Common myeloid progenitor, CD34-positive (primary cell): ENCODE measurements around the gene THEM5.

Experiments
- CTCF ChIA-PET: fragments of 350-600 bp; sonication (Branson Sonifier 250); formaldehyde crosslinking; loops from one replicate; lab custom pipeline; 2021; ENCODE audit warnings: antibody characterized with exemption; lab: Charles Lee
- POLR2A ChIA-PET: fragments of 350-600 bp; sonication (Branson Sonifier 250); formaldehyde crosslinking; loops from one replicate; lab custom pipeline; 2021; ENCODE audit warnings: antibody characterized with exemption; lab: Charles Lee
- DNase-seq, 3 donors: peaks; one replicate each; pipeline versions ENCODE4 v3.0.0 to v3.0.0-alpha.2; 2013
- H3K27ac ChIP-seq, 2 experiments: 1 replicate in 1 of 2; 2 replicates in 1 of 2; pipeline ENCODE4 v1.7.0; 2013; ENCODE audit warnings: inconsistent platforms in 2 of 2, low read length in 2 of 2, mild to moderate bottlenecking in 2 of 2, low read depth in 1 of 2, moderate library complexity in 1 of 2; ENCODE audit not compliant: severe bottlenecking in 2 of 2, insufficient read depth in 1 of 2, poor library complexity in 1 of 2
- H3K27me3 ChIP-seq, 5 experiments: replicated peaks in 2 of 5; 1 replicate in 3 of 5; 2 replicates in 2 of 5; pipeline versions ENCODE4 v1.6.1 to v1.7.0; 2013; ENCODE audit warnings: low read length in 4 of 5, mild to moderate bottlenecking in 2 of 5, moderate library complexity in 2 of 5, inconsistent platforms in 1 of 5; ENCODE audit not compliant: insufficient read depth in 5 of 5, control insufficient read depth in 4 of 5
- H3K36me3 ChIP-seq, 4 experiments: 1 replicate in 2 of 4; 2 replicates in 2 of 4; pipeline versions ENCODE4 v1.6.1 to v1.7.0; 2013; ENCODE audit warnings: low read length in 3 of 4, control low read depth in 1 of 4, mild to moderate bottlenecking in 1 of 4; ENCODE audit not compliant: control insufficient read depth in 4 of 4, insufficient read depth in 4 of 4
- H3K4me1 ChIP-seq, 4 experiments: 1 replicate in 3 of 4; 2 replicates in 1 of 4; pipeline versions ENCODE4 v1.6.1 to v1.7.1; 2013; ENCODE audit warnings: low read length in 3 of 4, mild to moderate bottlenecking in 3 of 4, control low read depth in 1 of 4, inconsistent platforms in 1 of 4, moderate library complexity in 1 of 4; ENCODE audit not compliant: control insufficient read depth in 4 of 4, insufficient read depth in 4 of 4; ENCODE audit errors: control extremely low read depth in 1 of 4
- H3K4me3 ChIP-seq, 7 experiments: 1 replicate in 4 of 7; 2 replicates in 3 of 7; pipeline versions ENCODE4 v1.5.1 to v1.7.0; 2013; ENCODE audit warnings: mild to moderate bottlenecking in 7 of 7, low read length in 6 of 7, moderate library complexity in 6 of 7, inconsistent platforms in 2 of 7, low read depth in 2 of 7, control low read depth in 1 of 7; ENCODE audit not compliant: insufficient read depth in 4 of 7, control insufficient read depth in 1 of 7; ENCODE audit errors: extremely low read depth in 1 of 7
- H3K9me3 ChIP-seq, 5 experiments: 1 replicate in 4 of 5; 2 replicates in 1 of 5; pipeline versions ENCODE4 v1.6.1 to v1.7.1; 2013; ENCODE audit warnings: low read length in 4 of 5, mild to moderate bottlenecking in 2 of 5, inconsistent platforms in 1 of 5, low read depth in 1 of 5, moderate library complexity in 1 of 5; ENCODE audit not compliant: control insufficient read depth in 4 of 5, insufficient read depth in 2 of 5; ENCODE audit errors: control extremely low read depth in 1 of 5
- WGBS: methylation state at CpG from one replicate; pipeline ENCODE4 v1.1.5; 2013; ENCODE audit not compliant: insufficient coverage; 5-methylcytosine and 5-hydroxymethylcytosine counted together

Gene THEM5

GRCh38 chr1:151814426-151814825 lies 39.1 kb downstream of the THEM5 start:
- POLR2A ChIA-PET = no interaction called here
- peaks cover 3 to 32% (median 29%) of the 10 kb centered on the region in 4 experiments for H3K4me1 ChIP-seq
- no peak for DNase-seq
- no peaks in the 10 kb centered on the region for H3K27me3 ChIP-seq
- H3K4me3 ChIP-seq = no peak overlapping the region
- no peak overlapping the region for H3K27ac ChIP-seq
- no peaks in the 10 kb centered on the region for H3K36me3 ChIP-seq
- CTCF ChIA-PET = interaction anchor here (1.4 kb wide), 1 partner anchor 16 kb away, joined by 3 read pairs; no protein-coding TSS in a partner anchor
- 97% methylated on average over 15 of the region's 15 CpGs for WGBS
- H3K9me3 ChIP-seq = no peaks in the 10 kb centered on the region

GRCh38 chr1:151813271-151813977 lies 40.1 kb downstream of the THEM5 start:
- no peaks in the 10 kb centered on the region for H3K27me3 ChIP-seq
- ChIA-PET POLR2A (no interaction called here), CTCF (no interaction called here)

GRCh38 chr1:151811181-151811580 lies 42.3 kb downstream of the THEM5 start:
- Histone ChIP-seq H3K9me3 (no peaks in the 10 kb centered on the region), H3K4me1 (peaks cover 2 to 17% (median 15%) of the 10 kb centered on the region in 4 experiments), H3K27me3 (no peaks in the 10 kb centered on the region), H3K4me3 (no peak overlapping the region), H3K27ac (no peak overlapping the region), H3K36me3 (no peaks in the 10 kb centered on the region)
- ChIA-PET CTCF (interaction anchor here (1.2 to 2.0 kb wide), 2 partner anchors 9 to 74 kb away, joined by 3 to 4 read pairs; no protein-coding TSS in a partner anchor), POLR2A (no interaction called here)
- WGBS = 97% methylated on average over 6 of the region's 9 CpGs
- no peak for DNase-seq

More at GRCh38 chr1:151813271-151813977, 40.1 kb downstream of the THEM5 start:
- Histone ChIP-seq H3K4me3 (no peak overlapping the region), H3K27ac (no peak overlapping the region), H3K36me3 (no peaks in the 10 kb centered on the region), H3K9me3 (no peaks in the 10 kb centered on the region), H3K4me1 (peaks cover 3 to 32% (median 29%) of the 10 kb centered on the region in 4 experiments)
- WGBS = 94% methylated on average over 8 of the region's 12 CpGs
- no peak for DNase-seq

GRCh38 chr1:151809985-151810556 lies 43.4 kb downstream of the THEM5 start:
- Histone ChIP-seq H3K36me3 (no peaks in the 10 kb centered on the region), H3K27ac (no peak overlapping the region), H3K4me1 (peaks cover 0 to 7% (median 4%) of the 10 kb centered on the region in 4 experiments), H3K9me3 (no peaks in the 10 kb centered on the region), H3K4me3 (no peak overlapping the region), H3K27me3 (no peaks in the 10 kb centered on the region)
- no peak for DNase-seq
- CTCF ChIA-PET = interaction anchor here (0.8 kb wide), 1 partner anchor 18 kb away, joined by 3 read pairs; no protein-coding TSS in a partner anchor
- WGBS = no CpG with 5 or more reads among the region's 1 CpG
- POLR2A ChIA-PET = no interaction called here

GRCh38 chr1:151809290-151809984 lies 44.1 kb downstream of the THEM5 start:
- POLR2A ChIA-PET = no interaction called here

GRCh38 chr1:151807766-151808165 lies 45.7 kb downstream of the THEM5 start:
- Histone ChIP-seq H3K36me3 (no peaks in the 10 kb centered on the region), H3K4me1 (peaks cover 0 to 3% (median 0%) of the 10 kb centered on the region in 4 experiments), H3K4me3 (no peak overlapping the region), H3K27me3 (peaks cover 0 to 6% (median 2%) of the 10 kb centered on the region in 5 experiments), H3K27ac (no peak overlapping the region), H3K9me3 (no peaks in the 10 kb centered on the region)
- ChIA-PET CTCF (interaction anchor here (0.7 to 1.8 kb wide), 3 partner anchors 22 to 383 kb away, joined by 3 to 4 read pairs (median 3); no protein-coding TSS in a partner anchor), POLR2A (no interaction called here)
- DNase-seq = no peak
- WGBS = no CpG with 5 or more reads among the region's 1 CpG

More at GRCh38 chr1:151809290-151809984, 44.1 kb downstream of the THEM5 start:
- Histone ChIP-seq H3K36me3 (no peaks in the 10 kb centered on the region), H3K27ac (no peak overlapping the region), H3K4me3 (no peak overlapping the region), H3K27me3 (peaks cover 0 to 3% (median 0%) of the 10 kb centered on the region in 5 experiments), H3K4me1 (peaks cover 0 to 3% (median 0%) of the 10 kb centered on the region in 4 experiments), H3K9me3 (no peaks in the 10 kb centered on the region)
- DNase-seq = no peak
- WGBS = 72% methylated on average over 5 of the region's 8 CpGs
- CTCF ChIA-PET = interaction anchor here (0.8 kb wide), 1 partner anchor 18 kb away, joined by 3 read pairs; no protein-coding TSS in a partner anchor
